ENCODE data around the gene CNTLN.
A peak's percentile ranks its signal among the peaks of the same experiment; 100 is the strongest.
"Not testable (repeated sequence)": the region's sequence is repeated elsewhere in the genome, so short reads cannot be mapped to it uniquely, and the experiment has no call there.

Gene CNTLN

DNA sequence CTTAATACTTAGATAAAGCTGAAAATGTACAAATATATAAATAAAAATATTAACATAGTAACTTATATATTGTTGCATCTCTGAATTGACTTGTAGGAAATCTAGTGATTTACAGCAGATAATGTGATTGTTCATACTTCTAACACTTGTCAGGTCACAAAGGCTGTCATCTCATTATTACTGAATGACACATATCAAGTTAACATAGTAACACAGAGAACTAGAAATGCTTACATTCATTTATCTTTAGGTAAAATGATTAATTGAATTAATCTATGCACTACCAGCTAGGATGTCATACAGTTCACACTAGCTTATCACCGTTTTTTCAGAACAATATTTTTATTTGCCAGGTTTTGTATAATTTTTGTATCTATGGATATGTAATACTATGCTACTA, 254.2 kb downstream of the CNTLN start:
- DNase-seq (ENCODE audit: low read depth): no peak
- TF ChIP-seq, protein P1, sequence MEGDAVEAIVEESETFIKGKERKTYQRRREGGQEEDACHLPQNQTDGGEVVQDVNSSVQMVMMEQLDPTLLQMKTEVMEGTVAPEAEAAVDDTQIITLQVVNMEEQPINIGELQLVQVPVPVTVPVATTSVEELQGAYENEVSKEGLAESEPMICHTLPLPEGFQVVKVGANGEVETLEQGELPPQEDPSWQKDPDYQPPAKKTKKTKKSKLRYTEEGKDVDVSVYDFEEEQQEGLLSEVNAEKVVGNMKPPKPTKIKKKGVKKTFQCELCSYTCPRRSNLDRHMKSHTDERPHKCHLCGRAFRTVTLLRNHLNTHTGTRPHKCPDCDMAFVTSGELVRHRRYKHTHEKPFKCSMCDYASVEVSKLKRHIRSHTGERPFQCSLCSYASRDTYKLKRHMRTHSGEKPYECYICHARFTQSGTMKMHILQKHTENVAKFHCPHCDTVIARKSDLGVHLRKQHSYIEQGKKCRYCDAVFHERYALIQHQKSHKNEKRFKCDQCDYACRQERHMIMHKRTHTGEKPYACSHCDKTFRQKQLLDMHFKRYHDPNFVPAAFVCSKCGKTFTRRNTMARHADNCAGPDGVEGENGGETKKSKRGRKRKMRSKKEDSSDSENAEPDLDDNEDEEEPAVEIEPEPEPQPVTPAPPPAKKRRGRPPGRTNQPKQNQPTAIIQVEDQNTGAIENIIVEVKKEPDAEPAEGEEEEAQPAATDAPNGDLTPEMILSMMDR (IDR thresholded peaks at IDR 0.05; ENCODE audit: low read depth, low read length, missing control alignments): no peak
- in situ Hi-C loops (cut with HindIII; ENCODE audit: low sequenced_read_pairs): no loop called here
- no peak overlapping the region for H3K4me3 ChIP-seq (ENCODE audit: low read depth, low read length)

GRCh38 chr9:17394881-17395510, 260.2 kb downstream of the CNTLN start:
- in situ Hi-C loops (cut with HindIII; ENCODE audit: low sequenced_read_pairs): no loop called here
- no peak overlapping the region for H3K4me3 ChIP-seq (ENCODE audit: low read depth, low read length)
- TF ChIP-seq, protein P1 (IDR thresholded peaks at IDR 0.05; ENCODE audit: low read depth, low read length, missing control alignments): no peak
- DNase-seq (ENCODE audit: low read depth): no peak

DNA sequence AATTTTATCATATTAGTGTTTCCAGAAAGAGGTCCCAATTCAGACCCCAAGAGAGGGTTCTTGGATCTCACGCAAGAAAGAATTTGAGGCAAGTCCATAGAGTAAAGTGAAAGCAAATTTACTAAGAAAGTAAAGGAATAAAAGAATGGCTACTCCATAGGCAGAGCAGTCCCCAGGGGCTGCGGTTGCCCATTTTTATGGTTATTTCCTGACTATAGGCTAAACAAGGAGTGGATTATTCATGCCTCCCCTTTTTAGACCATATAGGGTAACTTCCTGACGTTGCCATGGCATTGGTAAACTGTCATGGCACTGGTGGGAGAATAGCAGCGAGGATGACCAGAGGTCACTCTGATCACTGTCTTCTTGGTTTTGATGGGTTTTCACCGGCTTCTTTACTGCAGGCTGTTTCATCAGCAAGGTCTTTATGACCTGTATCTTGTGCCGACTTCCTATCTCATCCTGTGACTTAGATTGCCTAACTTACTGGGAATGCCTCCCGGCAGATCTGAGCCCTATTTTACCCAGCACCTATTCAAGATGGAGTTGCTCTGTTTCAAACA, 262.4 kb downstream of the CNTLN start:
- H3K4me3 ChIP-seq (ENCODE audit: low read depth, low read length); in situ Hi-C loops (cut with HindIII; ENCODE audit: low sequenced_read_pairs); DNase-seq (ENCODE audit: low read depth): not testable (repeated sequence)

- DNase-seq (ENCODE audit: low read depth): no peak
- TF ChIP-seq, protein P1 (IDR thresholded peaks at IDR 0.05; ENCODE audit: low read depth, low read length, missing control alignments): no peak
- no peak overlapping the region for H3K4me3 ChIP-seq (ENCODE audit: low read depth, low read length)
- in situ Hi-C loops (cut with HindIII; ENCODE audit: low sequenced_read_pairs): no loop called here
These were observed 263.5 kb downstream of the CNTLN start for GRCh38 chr9:17398350-17398749.

- DNase-seq (ENCODE audit: low read depth): no peak
- no peak overlapping the region for H3K4me3 ChIP-seq (ENCODE audit: low read depth, low read length)
- TF ChIP-seq, protein P1 (IDR thresholded peaks at IDR 0.05; ENCODE audit: low read depth, low read length, missing control alignments): no peak
- in situ Hi-C loops (cut with HindIII; ENCODE audit: low sequenced_read_pairs): no loop called here
These were observed 267.0 kb downstream of the CNTLN start for GRCh38 chr9:17401858-17402257.

DNA sequence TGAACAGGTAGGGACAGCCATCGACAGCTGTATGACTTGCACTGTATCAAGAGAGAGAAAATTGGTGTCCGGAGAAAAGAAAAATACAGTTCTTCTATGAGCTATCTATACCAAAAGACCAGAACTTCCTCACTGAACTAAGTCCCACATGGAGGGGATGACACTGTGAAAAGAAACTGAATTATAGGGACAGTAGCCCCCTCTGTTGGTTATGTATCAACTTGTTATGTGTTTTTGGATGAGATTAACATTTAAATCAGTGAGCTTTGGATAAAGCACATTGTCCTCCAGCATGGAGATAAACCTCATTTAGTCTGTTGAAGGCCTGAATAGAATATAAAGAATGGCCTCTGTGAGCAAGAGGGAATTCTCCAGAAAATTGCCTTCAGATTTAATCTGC, 267.5 kb downstream of the CNTLN start:
- TF ChIP-seq, protein P1 (IDR thresholded peaks at IDR 0.05; ENCODE audit: low read depth, low read length, missing control alignments): peak; percentile 4
- H3K4me3 ChIP-seq (ENCODE audit: low read depth, low read length): no peak overlapping the region
- peak; percentile 9 for DNase-seq (ENCODE audit: low read depth)
- in situ Hi-C loops (cut with HindIII; ENCODE audit: low sequenced_read_pairs): no loop called here

GRCh38 chr9:17403539-17403938, 268.7 kb downstream of the CNTLN start:
- no peak overlapping the region for H3K4me3 ChIP-seq (ENCODE audit: low read depth, low read length)
- in situ Hi-C loops (cut with HindIII; ENCODE audit: low sequenced_read_pairs): no loop called here
- TF ChIP-seq, protein P1 (IDR thresholded peaks at IDR 0.05; ENCODE audit: low read depth, low read length, missing control alignments): no peak
- no peak for DNase-seq (ENCODE audit: low read depth)
